ENCODE results near the gene PLCH1. TPM values are rescaled to one million over a fixed set of nuclear protein-coding genes. Genes with fewer than 3 reads are reported as not detected.
A peak's percentile ranks its signal among the peaks of the same experiment; 100 is the strongest.

The PLCH1 gene
- total RNA-seq, 1 experiment from 2014 or later: 3.8 TPM

DNA sequence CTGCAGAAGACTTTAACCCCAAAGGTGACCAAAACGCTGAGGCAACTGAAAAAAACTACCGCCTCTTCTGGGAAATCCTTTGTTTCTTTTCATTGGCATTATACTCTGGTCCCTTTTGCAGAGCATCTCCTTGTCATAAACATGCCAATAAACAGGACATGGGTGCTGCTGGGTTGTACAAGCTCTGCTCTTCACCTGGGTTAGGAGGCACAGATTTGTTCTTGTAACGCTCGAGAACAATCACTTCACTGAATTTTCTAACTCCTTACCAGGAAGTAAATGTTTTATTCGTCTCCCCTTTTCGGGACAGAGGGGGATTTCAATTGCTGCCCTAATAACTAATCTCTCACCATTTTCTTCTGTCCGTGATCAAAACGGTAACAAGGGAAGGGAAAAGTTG is 1.3 kb downstream of the PLCH1 start:
- peak overlapping the region; percentile 99 for H2AFZ ChIP-seq (ENCODE audit: low read depth, low read length, poor library complexity, severe bottlenecking)

More for the DNA sequence above, 1.3 kb downstream of the PLCH1 start:
- H3K4me1 ChIP-seq (ENCODE audit: control insufficient read depth in 1 of 2, insufficient read depth in 2 of 2, low read length in 2 of 2): peaks cover 25 to 50% of the 10 kb centered on the region in 2 experiments
- TF ChIP-seq, protein P1, sequence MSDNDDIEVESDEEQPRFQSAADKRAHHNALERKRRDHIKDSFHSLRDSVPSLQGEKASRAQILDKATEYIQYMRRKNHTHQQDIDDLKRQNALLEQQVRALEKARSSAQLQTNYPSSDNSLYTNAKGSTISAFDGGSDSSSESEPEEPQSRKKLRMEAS (IDR thresholded peaks at IDR 0.05): no peak
- TF ChIP-seq EZH2phosphoT487 (IDR thresholded peaks at IDR 0.05; ENCODE audit: borderline replicate concordance) (no peak), ATF3 (IDR thresholded peaks at IDR 0.05) (no peak), REST (IDR thresholded peaks at IDR 0.05; ENCODE audit: low read depth) (no peak), SRF (IDR thresholded peaks at IDR 0.05; ENCODE audit: low read depth) (no peak), JUND (IDR thresholded peaks at IDR 0.05) (no peak), SP1 (IDR thresholded peaks at IDR 0.05; ENCODE audit: low read depth) (no peak), CBX3 (IDR thresholded peaks at IDR 0.05; ENCODE audit: low read depth) (no peak), FOSL1 (IDR thresholded peaks at IDR 0.05; ENCODE audit: low read depth) (no peak), YY1 (IDR thresholded peaks at IDR 0.05; ENCODE audit: extremely low read depth, insufficient replicate concordance, low read depth, low read length) (no peak), ELF1 (IDR thresholded peaks at IDR 0.05; ENCODE audit: borderline replicate concordance, low read depth) (no peak), ZNF274 (IDR thresholded peaks at IDR 0.05; ENCODE audit: low read depth, low read length) (no peak), POLR2A (IDR thresholded peaks at IDR 0.05; ENCODE audit: borderline replicate concordance, extremely low read depth, insufficient read depth, insufficient read length) (no peak), ZFX (IDR thresholded peaks at IDR 0.05) (no peak), EZH2 (IDR thresholded peaks at IDR 0.05) (no peak), EGR1 (IDR thresholded peaks at IDR 0.05; ENCODE audit: low read depth) (no peak)
- TF ChIP-seq, protein P2, sequence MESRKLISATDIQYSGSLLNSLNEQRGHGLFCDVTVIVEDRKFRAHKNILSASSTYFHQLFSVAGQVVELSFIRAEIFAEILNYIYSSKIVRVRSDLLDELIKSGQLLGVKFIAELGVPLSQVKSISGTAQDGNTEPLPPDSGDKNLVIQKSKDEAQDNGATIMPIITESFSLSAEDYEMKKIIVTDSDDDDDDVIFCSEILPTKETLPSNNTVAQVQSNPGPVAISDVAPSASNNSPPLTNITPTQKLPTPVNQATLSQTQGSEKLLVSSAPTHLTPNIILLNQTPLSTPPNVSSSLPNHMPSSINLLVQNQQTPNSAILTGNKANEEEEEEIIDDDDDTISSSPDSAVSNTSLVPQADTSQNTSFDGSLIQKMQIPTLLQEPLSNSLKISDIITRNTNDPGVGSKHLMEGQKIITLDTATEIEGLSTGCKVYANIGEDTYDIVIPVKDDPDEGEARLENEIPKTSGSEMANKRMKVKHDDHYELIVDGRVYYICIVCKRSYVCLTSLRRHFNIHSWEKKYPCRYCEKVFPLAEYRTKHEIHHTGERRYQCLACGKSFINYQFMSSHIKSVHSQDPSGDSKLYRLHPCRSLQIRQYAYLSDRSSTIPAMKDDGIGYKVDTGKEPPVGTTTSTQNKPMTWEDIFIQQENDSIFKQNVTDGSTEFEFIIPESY (IDR thresholded peaks at IDR 0.05; ENCODE audit: extremely low read depth, insufficient replicate concordance, low read length): no peak
- ChIA-PET RAD21 (ENCODE audit: low non-redundant PET in 1 of 2, low total read pairs in 2 of 2, uncharacterized antibody in 2 of 2, unreplicated experiment in 2 of 2) (no interaction called here), CTCF (interaction anchor here (0.9 kb wide), 1 partner anchor 62 kb away, joined by 3 read pairs; the partner anchor contains the start of gene C3orf33), POLR2A (no interaction called here)
- no peak overlapping the region for H3K27ac ChIP-seq (ENCODE audit: low read depth, low read length)
- no peaks in the 10 kb centered on the region for H3K9me3 ChIP-seq (ENCODE audit: control insufficient read depth in 1 of 2, insufficient read depth in 1 of 2, low read depth in 1 of 2, low read length in 2 of 2)
- no peaks in the 10 kb centered on the region for H3K36me3 ChIP-seq (ENCODE audit: control insufficient read depth in 1 of 2, insufficient read depth in 2 of 2, low read length in 2 of 2)
- intact Hi-C loops (cut with micrococcal nuclease): no loop called here
- no peaks in the 10 kb centered on the region for H3K9me2 ChIP-seq (ENCODE audit: insufficient read depth)
- H3K4me3 ChIP-seq (replicated peaks in 1 of 2; ENCODE audit: low read depth in 1 of 2, low read length in 2 of 2): peak overlapping the region; percentile 79 to 83
- H3K4me2 ChIP-seq (ENCODE audit: low read length): peak overlapping the region; percentile 86
- ATAC-seq: no peak
- no peak for DNase-seq (ENCODE audit: low read depth, low spot score)
- H3K27me3 ChIP-seq (ENCODE audit: insufficient read depth, low read length): no peaks in the 10 kb centered on the region
- H4K20me1 ChIP-seq (ENCODE audit: insufficient read depth): no peaks in the 10 kb centered on the region
- peak overlapping the region; percentile 80 for H3K9ac ChIP-seq (ENCODE audit: low read length)
- BruUV-seq (replicated peaks): TSS peak; percentile 38
- H3K79me2 ChIP-seq (ENCODE audit: insufficient read depth, low read length): no peaks in the 10 kb centered on the region
